HEK293 (cell line): ENCODE data around the gene STK26.

ENCODE experiments used
- CTCF ChIP-seq: fragments of 450-650 bp; formaldehyde crosslinking; IDR thresholded peaks from 2 replicates; pipeline ENCODE4 v1.5.1; 2016; ENCODE audit warnings: missing biosample characterization, missing genetic modification characterization
- KLF10 ChIP-seq: fragments of 450-650 bp; IDR thresholded peaks from 2 replicates; pipeline ENCODE4 v1.5.1; 2018; ENCODE audit warnings: missing biosample characterization, mild to moderate bottlenecking, missing genetic modification characterization
- ZNF19 ChIP-seq: fragments of 450-650 bp; formaldehyde crosslinking; IDR thresholded peaks from 2 replicates; pipeline ENCODE4; 2016; ENCODE audit warnings: missing biosample characterization, missing genetic modification characterization, low read depth
- ZNF362 ChIP-seq: fragments of 450-650 bp; formaldehyde crosslinking; IDR thresholded peaks from 2 replicates; pipeline ENCODE4 v1.5.1; 2016; ENCODE audit warnings: missing biosample characterization, missing genetic modification characterization
- ZNF404 ChIP-seq: fragments of 450-650 bp; formaldehyde crosslinking; IDR thresholded peaks from 2 replicates; pipeline ENCODE4 v1.5.1; 2017; ENCODE audit warnings: missing biosample characterization, missing genetic modification characterization
- ZNF501 ChIP-seq: fragments of 450-650 bp; formaldehyde crosslinking; IDR thresholded peaks from 2 replicates; pipeline ENCODE4 v1.5.1; 2016; ENCODE audit warnings: missing biosample characterization, missing genetic modification characterization

GRCh38 chrX:132119821-132120515 lies 96.9 kb downstream of the STK26 start:
- no peak for TF ChIP-seq CTCF (tag by site-specific recombination)
- no peak for TF ChIP-seq ZNF501 (tag by site-specific recombination)
- no peak for TF ChIP-seq ZNF404 (tag by site-specific recombination)
- no peak for TF ChIP-seq ZNF19 (tag by site-specific recombination)
- no peak for TF ChIP-seq KLF10
- TF ChIP-seq ZNF362 (tag by site-specific recombination), result no peak
